HepG2 (cell line): ENCODE results near the gene APPBP2. TPM values are rescaled to one million over a fixed set of nuclear protein-coding genes. Genes with fewer than 3 reads are reported as not detected.

Experiments
- ATF3 ChIP-seq: sonication (generic); formaldehyde crosslinking; IDR thresholded peaks from 2 replicates; pipeline ENCODE4 v1.4.0; 2020; ENCODE audit warnings: missing genetic modification reagents
- CENPBD1 ChIP-seq: sonication (generic); formaldehyde crosslinking; IDR thresholded peaks from 2 replicates; pipeline ENCODE4 v1.8.0; 2022; ENCODE audit warnings: missing genetic modification reagents, low read depth, mild to moderate bottlenecking, borderline replicate concordance
- ETV6 ChIP-seq: sonication (generic); formaldehyde crosslinking; conservative IDR thresholded peaks from 2 replicates; pipeline ENCODE4 v1.4.0; 2020; ENCODE audit warnings: missing genetic modification reagents
- HNRNPK ChIP-seq: fragments of 200-400 bp; formaldehyde crosslinking; IDR thresholded peaks from 2 replicates; pipeline ENCODE4 v1.6.1; 2018; ENCODE audit warnings: low read length, low read depth, moderate library complexity, mild to moderate bottlenecking; ENCODE audit not compliant: poor library complexity, severe bottlenecking
- IRF2 ChIP-seq: IDR thresholded peaks from 2 replicates; pipeline ENCODE4 v1.6.1; 2018; ENCODE audit warnings: missing genetic modification reagents, missing compliant biosample characterization
- JUN ChIP-seq: sonication (generic); formaldehyde crosslinking; IDR thresholded peaks from 2 replicates; pipeline ENCODE4 v1.4.0; 2020; ENCODE audit warnings: mild to moderate bottlenecking, missing genetic modification reagents
- MBD4 ChIP-seq: IDR thresholded peaks from 2 replicates; pipeline ENCODE4 v1.6.1; 2012; ENCODE audit warnings: low read length, inconsistent platforms, borderline replicate concordance
- MEIS1 ChIP-seq: sonication (generic); formaldehyde crosslinking; IDR thresholded peaks from 2 replicates; pipeline ENCODE4 v1.9.0; 2021; ENCODE audit warnings: mild to moderate bottlenecking, missing genetic modification reagents, moderate library complexity, borderline replicate concordance
- NKX3-1 ChIP-seq: sonication (generic); formaldehyde crosslinking; IDR thresholded peaks from 2 replicates; pipeline ENCODE4 v1.5.0; 2020; ENCODE audit warnings: missing genetic modification reagents
- NR2F6 ChIP-seq, 2 experiments: IDR thresholded peaks; 2 replicates each; pipeline ENCODE4 v1.6.1; 2016; ENCODE audit warnings: antibody characterized with exemption in 1 of 2, mild to moderate bottlenecking in 1 of 2
- RARG ChIP-seq: sonication (generic); formaldehyde crosslinking; IDR thresholded peaks from 2 replicates; pipeline ENCODE4 v1.4.0; 2020; ENCODE audit warnings: low read depth, mild to moderate bottlenecking, missing genetic modification reagents
- SETDB1 ChIP-seq: sonication (generic); formaldehyde crosslinking; IDR thresholded peaks from 2 replicates; pipeline ENCODE4 v1.5.1; 2020; ENCODE audit warnings: missing genetic modification reagents, mild to moderate bottlenecking, borderline replicate concordance
- TCF12 ChIP-seq, 2 experiments: fragments of 450-650 bp in 1 of 2; sonication (generic) in 1 of 2; formaldehyde crosslinking in 1 of 2; IDR thresholded peaks; 2 replicates each; pipeline versions ENCODE4 v1.6.1 to v1.8.0; 2017 to 2022; ENCODE audit warnings: antibody characterized with exemption in 1 of 2, mild to moderate bottlenecking in 1 of 2, missing genetic modification reagents in 1 of 2, moderate library complexity in 1 of 2
- ZBTB10 ChIP-seq: sonication (generic); formaldehyde crosslinking; IDR thresholded peaks from 2 replicates; pipeline ENCODE4 v1.4.0; 2020; ENCODE audit warnings: missing genetic modification reagents, borderline replicate concordance
- ZKSCAN8 ChIP-seq: IDR thresholded peaks from 2 replicates; pipeline ENCODE4 v1.6.1; 2016; ENCODE audit warnings: borderline replicate concordance, missing genetic modification reagents, missing compliant biosample characterization
- ZNF17 ChIP-seq: sonication (generic); formaldehyde crosslinking; IDR thresholded peaks from 2 replicates; pipeline ENCODE4 v1.5.0; 2020; ENCODE audit warnings: mild to moderate bottlenecking, missing genetic modification reagents
- ZNF234 ChIP-seq: sonication (generic); formaldehyde crosslinking; conservative IDR thresholded peaks from 2 replicates; pipeline ENCODE4 v1.5.1; 2020; ENCODE audit warnings: mild to moderate bottlenecking, missing genetic modification reagents
- ZNF276 ChIP-seq: sonication (generic); formaldehyde crosslinking; IDR thresholded peaks from 2 replicates; pipeline ENCODE4 v1.4.0; 2020; ENCODE audit warnings: mild to moderate bottlenecking, low read depth, missing genetic modification reagents
- ZNF451 ChIP-seq: sonication (generic); formaldehyde crosslinking; IDR thresholded peaks from 2 replicates; pipeline ENCODE4 v1.5.0; 2020; ENCODE audit warnings: mild to moderate bottlenecking, missing genetic modification reagents
- ZNF574 ChIP-seq: sonication (generic); formaldehyde crosslinking; IDR thresholded peaks from 2 replicates; pipeline ENCODE4 v1.4.0; 2020; ENCODE audit warnings: missing genetic modification reagents
- polyA plus RNA-seq, 8 experiments: library from polyadenylated mRNA; depleted of rRNA in 3 of 8; stranded (reverse) in 7 of 8; unstranded in 1 of 8; fragments of >200 nt; fragmentation: Illumina TruSeq in 4 of 8; extraction: Trizol in 4 of 8; gene quantifications; 2 replicates each; pipeline versions ENCODE4 v1.2.1 to v1.2.3, GENCODE V29; 2011 to 2016; ENCODE audit warnings: low read depth in 4 of 8, missing spikeins in 1 of 8, mixed read lengths in 1 of 8; ENCODE audit not compliant: insufficient read depth in 1 of 8
- total RNA-seq, 5 experiments: library from RNA; depleted of rRNA; stranded (reverse); fragments of >200 nt; fragmentation: Illumina TruSeq; extraction: Trizol; gene quantifications; 2 replicates each; pipeline ENCODE4 v1.2.3, GENCODE V29; 2016; ENCODE audit warnings: low read depth in 1 of 5

Gene APPBP2
- total and polyA plus RNA-seq, 2 of the 13 experiments (the other 11 are each of a cell fraction or from before 2014, with no cell fraction given) = 17.5 to 45.8 TPM

- TF ChIP-seq ZKSCAN8 (CRISPR knock-in tag) = no peak; the same call in 1 of the 2 replicates
- TF ChIP-seq NKX3-1 = peak; percentile 76; the same call in 1 of the 2 replicates
- no peak for TF ChIP-seq RARG
- TF ChIP-seq ZNF234 = peak; percentile 92
- peak; percentile 92 for TF ChIP-seq ETV6 (CRISPR knock-in tag)
- TF ChIP-seq ZBTB10 = peak; percentile 83; the same call in 1 of the 2 replicates
- TF ChIP-seq ATF3 (CRISPR knock-in tag) = peak; percentile 79
- TF ChIP-seq ZNF574 = peak; percentile 89
- TF ChIP-seq MBD4 = no peak
- TF ChIP-seq IRF2 (CRISPR knock-in tag) = peak; percentile 67; the same call in 1 of the 2 replicates
- TF ChIP-seq ZNF276 (CRISPR knock-in tag) = no peak
- TF ChIP-seq SETDB1 (CRISPR knock-in tag) = 0 out of 2 replicates have a peak, but pooled peaks have one; percentile 75
- TF ChIP-seq NR2F6 (IDR thresholded peaks at IDR 0.05) = no peak
- peak; percentile 41; the same call in 1 of the 2 replicates for TF ChIP-seq NR2F6 (CRISPR knock-in tag; IDR thresholded peaks at IDR 0.05)
- TF ChIP-seq ZNF17 = no peak
- TF ChIP-seq TCF12 (IDR thresholded peaks at IDR 0.05) = no peak
- TF ChIP-seq TCF12 (CRISPR knock-in tag; IDR thresholded peaks at IDR 0.05) = peak; percentile 56; the same call in 1 of the 2 replicates
- no peak for TF ChIP-seq CENPBD1
- peak; percentile 90 for TF ChIP-seq HNRNPK
- TF ChIP-seq JUN (CRISPR knock-in tag) = peak; percentile 22; the same call in 1 of the 2 replicates
- TF ChIP-seq ZNF451 = peak; percentile 92
- TF ChIP-seq MEIS1 (CRISPR knock-in tag) = peak; percentile 72
Observed at GRCh38 chr17:60525685-60526514, at the start of gene APPBP2 (continued).
